GM23338 (cell line): Measurements from ENCODE around the gene MSH3. TPM values are rescaled to one million over a fixed set of nuclear protein-coding genes. Genes with fewer than 3 reads are reported as not detected.

Source experiments
- ATAC-seq: fragments of 200-7000 bp; cut with Tn5 transposase; 3 replicates; pipeline ENCODE4 v1.9.1; 2020
- DNase-seq: peaks from one replicate; pipeline ENCODE4 v3.0.0-alpha.2; 2015; ENCODE audit warnings: low spot score
- H2AFZ ChIP-seq: fragments of 200-600 bp; sonication (generic); 2 replicates; pipeline ENCODE4 v1.8.0; 2016; ENCODE audit warnings: antibody characterized with exemption, mild to moderate bottlenecking, moderate library complexity
- H3F3A ChIP-seq: fragments of 200-600 bp; sonication (generic); replicated peaks from 2 replicates; pipeline ENCODE4 v1.8.0; 2017; ENCODE audit warnings: antibody characterized with exemption, mixed run types, low read depth
- H3K27ac ChIP-seq: fragments of 200-600 bp; sonication (generic); 2 replicates; pipeline ENCODE4 v1.6.1; 2016; ENCODE audit warnings: low read depth
- H3K27me3 ChIP-seq: fragments of 200-600 bp; sonication (generic); 2 replicates; pipeline ENCODE4 v1.8.0; 2016; ENCODE audit warnings: mild to moderate bottlenecking, mixed run types, moderate library complexity; ENCODE audit not compliant: insufficient read depth
- H3K36me3 ChIP-seq: fragments of 200-600 bp; sonication (generic); 2 replicates; pipeline ENCODE4 v1.8.0; 2016; ENCODE audit warnings: mild to moderate bottlenecking; ENCODE audit not compliant: insufficient read depth
- H3K4me1 ChIP-seq: fragments of 200-600 bp; sonication (generic); 2 replicates; pipeline ENCODE4 v1.8.0; 2016; ENCODE audit warnings: mild to moderate bottlenecking, moderate library complexity; ENCODE audit not compliant: insufficient read depth
- H3K4me2 ChIP-seq: fragments of 200-600 bp; sonication (generic); 2 replicates; pipeline ENCODE4 v1.7.1; 2017; ENCODE audit warnings: mixed run types
- H3K4me3 ChIP-seq: fragments of 200-600 bp; sonication (generic); 2 replicates; pipeline ENCODE4 v1.6.1; 2016; ENCODE audit warnings: mixed run types
- H3K79me2 ChIP-seq: fragments of 200-600 bp; sonication (generic); replicated peaks from 2 replicates; pipeline ENCODE4 v1.8.0; 2017; ENCODE audit warnings: mild to moderate bottlenecking; ENCODE audit not compliant: insufficient read depth
- H3K9me2 ChIP-seq: fragments of 200-600 bp; sonication (generic); 2 replicates; pipeline ENCODE4 v1.8.0; 2017; ENCODE audit not compliant: insufficient read depth
- H4K20me1 ChIP-seq: fragments of 200-600 bp; sonication (generic); replicated peaks from 2 replicates; pipeline ENCODE4 v1.8.0; 2017; ENCODE audit warnings: mild to moderate bottlenecking; ENCODE audit not compliant: insufficient read depth
- H3K27ac Mint-ChIP-seq: 2 replicates; pipeline ENCODE4 v1.8.0; 2020; ENCODE audit warnings: inconsistent platforms, mild to moderate bottlenecking, moderate library complexity, mixed read lengths
- H3K27me3 Mint-ChIP-seq: 3 replicates; pipeline ENCODE4 v1.8.0; 2022; ENCODE audit warnings: low read depth, mild to moderate bottlenecking, moderate library complexity, mixed read lengths, inconsistent platforms; ENCODE audit not compliant: insufficient read depth, poor library complexity
- H3K36me3 Mint-ChIP-seq: 3 replicates; pipeline ENCODE4 v1.8.0; 2021; ENCODE audit warnings: low read depth, mild to moderate bottlenecking, inconsistent platforms, moderate library complexity, mixed read lengths
- H3K4me1 Mint-ChIP-seq: 3 replicates; pipeline ENCODE4 v1.8.0; 2020; ENCODE audit warnings: mild to moderate bottlenecking, inconsistent platforms, mixed read lengths
- H3K4me3 Mint-ChIP-seq: 3 replicates; pipeline ENCODE4 v1.8.0; 2021; ENCODE audit warnings: moderate library complexity, mild to moderate bottlenecking, inconsistent platforms, mixed read lengths
- H3K9me3 Mint-ChIP-seq: 3 replicates; pipeline ENCODE4 v1.8.0; 2020; ENCODE audit warnings: moderate library complexity, mild to moderate bottlenecking, inconsistent platforms, mixed read lengths
- CREB1 ChIP-seq: fragments of 250-450 bp; sonication (Bioruptor Pico); IDR thresholded peaks from 2 replicates; pipeline ENCODE4 v1.5.0; 2020; ENCODE audit warnings: low read depth, mild to moderate bottlenecking, moderate library complexity
- CTCF ChIP-seq, 2 experiments: fragments of 200-600 bp in 1 of 2; sonication (generic) in 1 of 2; conservative IDR thresholded peaks; 2 replicates each; pipeline versions ENCODE4 v1.5.1 to v1.6.1; 2016 to 2017; ENCODE audit warnings: antibody characterized with exemption in 2 of 2, low read depth in 2 of 2, mild to moderate bottlenecking in 2 of 2, moderate library complexity in 1 of 2
- NANOG ChIP-seq: IDR thresholded peaks from 2 replicates; pipeline ENCODE4 v1.6.1; 2016; ENCODE audit warnings: antibody characterized with exemption, borderline replicate concordance
- REST ChIP-seq: IDR thresholded peaks from one replicate; pipeline ENCODE4 v1.6.1; 2018; ENCODE audit warnings: antibody characterized with exemption; ENCODE audit not compliant: unreplicated experiment
- STAT1 ChIP-seq: IDR thresholded peaks from one replicate; pipeline ENCODE4 v1.6.1; 2016; ENCODE audit warnings: antibody characterized with exemption; ENCODE audit not compliant: unreplicated experiment
- ZNF331 ChIP-seq: fragments of 250-450 bp; sonication (Bioruptor Pico); IDR thresholded peaks from 2 replicates; pipeline ENCODE4 v1.5.0; 2020; ENCODE audit warnings: low read depth, mild to moderate bottlenecking, moderate library complexity
- ZNF462 ChIP-seq: fragments of 250-450 bp; sonication (Bioruptor Pico); IDR thresholded peaks from 2 replicates; pipeline ENCODE4 v1.5.0; 2020; ENCODE audit warnings: mild to moderate bottlenecking, moderate library complexity
- polyA plus RNA-seq: library from polyadenylated mRNA; unstranded; fragments of >200 nt; fragmentation: Nextera tagmentation; extraction: Ambion mirVana; gene quantifications from 2 replicates; pipeline ENCODE4 v1.2.1, GENCODE V29; 2016
- total RNA-seq: library from RNA; depleted of rRNA; stranded (reverse); fragments of >200 nt; shearing (Covaris generic); gene quantifications from 2 replicates; pipeline ENCODE4 v1.2.3, GENCODE V29; 2014

MSH3 gene
- total and polyA plus RNA-seq, 2 experiments from 2014 or later, result 13.3 to 16.6 TPM

- no peak for TF ChIP-seq ZNF331
- TF ChIP-seq REST, result no peak
- no peak for TF ChIP-seq STAT1
- no peak for TF ChIP-seq NANOG
- no peak for TF ChIP-seq CREB1 (CRISPR knock-in tag)
- TF ChIP-seq ZNF462, result no peak
- no peak for TF ChIP-seq CTCF (conservative IDR thresholded peaks at IDR 0.05; ENCODE audit: low read depth in 2 of 2)
- peak overlapping the region; percentile 16 for H3K27ac Mint-ChIP-seq
- peaks cover 14% of the 10 kb centered on the region for H3K4me1 Mint-ChIP-seq
These were observed 106.7 kb downstream of the MSH3 start for GRCh38 chr5:80761176-80761575.

More at GRCh38 chr5:80761176-80761575, 106.7 kb downstream of the MSH3 start:
- Histone ChIP-seq H3F3A (no peaks in the 10 kb centered on the region), H3K4me3 (no peak overlapping the region), H3K36me3 (no peaks in the 10 kb centered on the region), H3K27ac (no peak overlapping the region), H3K9me2 (no peaks in the 10 kb centered on the region), H3K27me3 (no peaks in the 10 kb centered on the region), H2AFZ (no peak overlapping the region), H3K4me2 (no peak overlapping the region), H4K20me1 (no peaks in the 10 kb centered on the region; the same call in 1 of the 2 replicates), H3K79me2 (no peaks in the 10 kb centered on the region), H3K4me1 (peaks cover 14% of the 10 kb centered on the region)
- no peaks in the 10 kb centered on the region for H3K27me3 Mint-ChIP-seq
- H3K9me3 Mint-ChIP-seq, result no peaks in the 10 kb centered on the region
- peak; percentile 97 for ATAC-seq
- peak; percentile 73 for DNase-seq
- H3K36me3 Mint-ChIP-seq, result no peaks in the 10 kb centered on the region; the same call in 2 of the 3 replicates
- H3K4me3 Mint-ChIP-seq, result no peak overlapping the region
